SK-N-SH (cell line): ENCODE data around the gene SNX5.

Experiments used
- POLR2AphosphoS5 ChIP-seq: IDR thresholded peaks from 2 replicates; pipeline ENCODE4 v1.6.1; 2012; ENCODE audit warnings: low read depth, low read length
- TF ChIP-seq, protein P1 (sequence below): fragments of 150-350 bp; IDR thresholded peaks from 2 replicates; pipeline ENCODE4 v1.6.1; 2017; ENCODE audit warnings: antibody characterized with exemption, low read length, low read depth, borderline replicate concordance

DNA sequence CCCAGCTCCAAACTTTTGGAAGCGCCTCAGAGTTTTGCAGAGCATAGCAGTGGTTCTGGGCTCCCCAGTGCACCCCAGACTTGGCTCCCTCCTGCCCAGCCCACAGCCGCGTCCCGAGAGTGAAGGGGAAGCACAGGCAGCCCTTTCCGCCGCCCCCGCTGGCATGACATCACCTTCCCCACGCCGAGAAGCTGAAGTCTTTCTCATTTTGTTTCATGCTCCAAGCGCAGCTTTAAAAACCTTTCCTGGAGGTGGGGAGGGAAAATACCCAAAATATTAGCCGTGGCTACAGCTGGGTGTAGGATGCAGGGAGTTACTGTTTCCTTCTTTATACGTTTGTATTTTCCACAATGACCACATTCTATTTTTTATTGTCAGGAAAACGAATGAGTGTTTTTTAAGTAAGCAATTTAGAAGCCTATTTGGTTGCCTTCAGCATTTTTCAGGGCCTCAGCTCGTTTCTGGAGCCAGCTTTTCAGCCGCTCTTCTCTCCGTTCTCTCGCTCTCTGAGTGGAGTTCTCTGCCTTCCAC is 72.9 kb downstream of the SNX5 start:
- no peak for TF ChIP-seq POLR2AphosphoS5
- TF ChIP-seq, protein P1, sequence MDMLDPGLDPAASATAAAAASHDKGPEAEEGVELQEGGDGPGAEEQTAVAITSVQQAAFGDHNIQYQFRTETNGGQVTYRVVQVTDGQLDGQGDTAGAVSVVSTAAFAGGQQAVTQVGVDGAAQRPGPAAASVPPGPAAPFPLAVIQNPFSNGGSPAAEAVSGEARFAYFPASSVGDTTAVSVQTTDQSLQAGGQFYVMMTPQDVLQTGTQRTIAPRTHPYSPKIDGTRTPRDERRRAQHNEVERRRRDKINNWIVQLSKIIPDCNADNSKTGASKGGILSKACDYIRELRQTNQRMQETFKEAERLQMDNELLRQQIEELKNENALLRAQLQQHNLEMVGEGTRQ, result no peak
